ENCODE data around the gene ATP10A.

ATP10A gene

GRCh38 chr15:25705433-25706115, 157.6 kb downstream of the ATP10A start:
- H3K4me3 ChIP-seq (ENCODE audit: low read depth, low read length) = no peak overlapping the region
- TF ChIP-seq CTCF (IDR thresholded peaks at IDR 0.05; ENCODE audit: low read depth, low read length) = no peak

GRCh38 chr15:25703726-25704125, 159.4 kb downstream of the ATP10A start:
- no peak for TF ChIP-seq CTCF (IDR thresholded peaks at IDR 0.05; ENCODE audit: low read depth, low read length)

GRCh38 chr15:25701721-25702465, 161.2 kb downstream of the ATP10A start:
- no peak for TF ChIP-seq CTCF (IDR thresholded peaks at IDR 0.05; ENCODE audit: low read depth, low read length)
- H3K4me3 ChIP-seq (ENCODE audit: low read depth, low read length) = no peak overlapping the region

More at GRCh38 chr15:25703726-25704125, 159.4 kb downstream of the ATP10A start:
- no peak overlapping the region for H3K4me3 ChIP-seq (ENCODE audit: low read depth, low read length)

- TF ChIP-seq CTCF (IDR thresholded peaks at IDR 0.05; ENCODE audit: low read depth, low read length) = no peak
- H3K4me3 ChIP-seq (ENCODE audit: low read depth, low read length) = no peak overlapping the region
Observed at GRCh38 chr15:25700916-25701315, 162.2 kb downstream of the ATP10A start.

- H3K4me3 ChIP-seq (ENCODE audit: low read depth, low read length) = no peak overlapping the region
- TF ChIP-seq CTCF (IDR thresholded peaks at IDR 0.05; ENCODE audit: low read depth, low read length) = no peak
Observed at GRCh38 chr15:25697586-25697985, 165.5 kb downstream of the ATP10A start.

GRCh38 chr15:25695875-25696760, 167.0 kb downstream of the ATP10A start:
- no peak overlapping the region for H3K4me3 ChIP-seq (ENCODE audit: low read depth, low read length)
- no peak for TF ChIP-seq CTCF (IDR thresholded peaks at IDR 0.05; ENCODE audit: low read depth, low read length)
